CD4-positive, alpha-beta T cell treated with Interleukin-4 for 4 hours (primary cell): ENCODE data around the gene SLC17A7.

Experiments used
- DNase-seq: peaks from one replicate; pipeline ENCODE4 v3.0.0-alpha.2; 2020

SLC17A7 gene

DNA sequence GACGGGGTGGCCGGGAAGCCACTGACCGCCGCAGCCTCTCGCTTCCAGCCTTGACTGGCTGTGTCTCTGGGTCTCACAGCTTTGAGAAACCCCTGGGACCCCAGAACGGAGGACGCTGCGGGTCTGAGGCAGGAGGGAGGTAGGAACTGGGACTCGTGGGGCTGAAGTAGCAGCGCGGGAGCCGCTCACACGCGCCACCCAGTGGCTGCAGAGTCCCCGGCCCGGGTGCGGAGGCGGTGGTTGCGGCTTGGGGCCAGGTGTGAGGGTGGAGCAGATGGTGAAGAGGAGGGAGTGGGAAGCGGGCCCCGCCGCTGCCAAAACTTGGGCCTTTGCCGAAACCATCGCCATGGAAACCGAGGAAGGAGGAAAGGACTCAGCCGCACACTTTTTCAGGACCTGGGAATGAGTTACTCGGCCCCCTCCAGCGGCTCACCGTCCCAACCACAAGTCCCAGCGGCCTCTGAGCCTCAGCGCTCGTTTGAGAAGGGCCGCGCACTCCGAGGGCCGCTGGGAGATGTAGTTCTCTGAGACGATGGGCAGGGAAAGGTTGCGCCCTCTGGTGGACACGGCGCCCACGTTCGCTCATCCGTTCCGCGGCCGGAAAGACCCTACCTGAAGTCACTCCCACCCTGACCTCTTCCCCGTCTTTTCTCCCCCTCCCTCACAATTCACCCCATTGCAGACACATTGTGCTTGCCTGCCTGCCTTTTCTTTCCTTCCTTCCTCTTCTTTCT, 2.2 kb upstream of the SLC17A7 start:
- DNase-seq: peak; percentile 92

DNA sequence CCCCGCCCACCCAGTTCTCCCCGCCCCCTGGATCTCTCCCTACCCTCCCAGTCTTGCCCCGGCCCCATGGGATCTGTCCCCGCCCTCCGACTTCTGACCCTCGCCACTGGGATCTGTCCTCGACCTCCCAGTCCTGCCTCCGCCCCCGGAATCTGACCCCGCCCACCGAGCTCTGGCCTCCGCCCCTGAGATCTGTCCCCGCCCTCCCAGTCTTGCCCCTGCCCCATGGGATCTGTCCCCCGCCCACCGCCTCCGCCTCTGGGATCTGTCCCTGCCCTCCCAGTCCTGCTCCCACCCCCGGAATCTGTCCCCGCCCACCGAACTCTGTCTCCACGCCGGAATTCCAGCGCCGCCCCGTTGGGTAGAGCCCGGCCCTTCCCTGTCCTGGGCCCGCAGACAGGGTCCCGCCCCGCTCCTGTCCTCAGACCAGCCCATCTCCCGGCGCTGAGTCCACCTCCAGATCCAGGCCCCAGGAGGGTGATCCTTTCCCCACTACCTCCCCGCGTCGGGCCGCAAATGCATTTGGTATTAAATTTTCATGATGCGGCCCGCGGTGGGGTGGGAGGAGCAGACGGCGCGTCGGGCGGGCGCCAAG, 1.5 kb upstream of the SLC17A7 start:
- no peak for DNase-seq

DNA sequence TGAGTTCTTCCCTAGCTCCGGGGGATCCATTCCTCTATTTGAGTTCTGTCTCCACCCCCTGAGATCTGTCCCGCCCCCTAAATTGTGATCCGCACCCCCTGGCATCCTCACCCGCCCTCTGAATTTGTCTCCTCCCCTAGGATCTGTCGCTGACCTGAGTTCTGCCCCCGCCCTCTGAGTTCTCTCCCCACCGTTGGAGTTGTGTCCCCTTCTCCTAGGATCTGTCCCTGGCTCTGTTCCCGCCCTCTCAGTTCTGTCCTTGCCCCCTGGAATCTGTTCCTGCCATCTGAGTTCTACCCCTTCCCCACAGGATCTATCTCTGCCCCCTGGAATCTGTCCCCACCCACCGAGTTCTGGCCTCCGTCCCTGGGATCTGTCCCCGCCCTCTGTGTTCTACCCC, 1.0 kb upstream of the SLC17A7 start:
- no peak for DNase-seq

DNA sequence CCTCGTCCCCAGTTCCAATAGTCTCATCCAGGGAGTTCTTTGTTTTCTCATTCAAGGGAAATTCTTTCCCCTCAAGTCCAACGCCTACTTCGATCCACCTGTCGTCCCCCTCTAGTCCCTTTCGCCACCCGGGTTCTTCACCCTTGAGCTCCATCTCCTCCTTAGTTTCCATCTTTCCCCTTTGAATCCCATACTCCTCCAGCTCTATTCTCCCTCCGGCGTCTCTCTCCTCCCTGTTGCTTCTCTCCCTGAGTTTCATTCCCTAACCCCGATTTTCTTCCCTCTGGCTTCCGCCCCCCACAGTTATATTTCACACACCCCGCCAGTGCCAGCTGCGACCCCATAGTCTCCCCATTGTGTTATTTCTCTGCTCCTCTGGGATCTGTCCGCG, 628 bp upstream of the SLC17A7 start:
- no peak for DNase-seq

DNA sequence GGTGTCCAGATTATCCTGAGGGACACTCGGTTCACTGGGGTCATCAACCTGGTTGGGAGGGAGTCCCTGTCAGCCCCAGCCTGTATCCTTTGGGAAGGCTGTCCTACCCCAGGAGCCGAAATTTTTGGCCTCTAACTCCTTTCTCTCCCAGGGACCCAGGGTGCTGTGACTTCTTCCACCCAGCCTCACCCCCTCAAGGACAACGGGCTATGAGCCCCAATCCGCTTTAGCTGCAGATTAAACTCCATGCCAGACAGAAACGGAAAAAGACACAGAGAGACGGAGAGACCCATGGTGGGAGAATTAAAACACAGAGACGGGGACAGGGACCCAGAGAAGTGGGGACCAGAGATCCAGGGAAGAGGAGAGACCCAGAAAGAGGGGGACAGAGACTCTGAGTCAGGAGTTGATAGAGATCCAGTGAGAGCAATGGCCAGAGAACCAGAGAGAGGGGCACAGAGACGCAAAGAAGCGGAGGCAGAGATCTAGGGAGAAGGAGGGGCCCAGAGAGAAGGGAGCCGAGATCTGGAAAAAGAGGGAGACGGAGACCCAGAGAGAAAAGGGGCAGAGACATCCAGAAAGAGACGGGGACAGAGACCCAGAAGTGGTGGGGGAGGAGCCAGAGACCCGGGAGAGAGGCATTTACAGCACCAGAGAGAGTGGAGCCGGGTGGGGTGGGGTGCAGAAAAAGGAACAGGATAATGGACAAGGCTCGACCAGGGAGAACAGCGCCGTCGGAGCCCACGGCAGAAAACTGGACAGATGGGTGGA, 703 bp downstream of the SLC17A7 start:
- no peak for DNase-seq

DNA sequence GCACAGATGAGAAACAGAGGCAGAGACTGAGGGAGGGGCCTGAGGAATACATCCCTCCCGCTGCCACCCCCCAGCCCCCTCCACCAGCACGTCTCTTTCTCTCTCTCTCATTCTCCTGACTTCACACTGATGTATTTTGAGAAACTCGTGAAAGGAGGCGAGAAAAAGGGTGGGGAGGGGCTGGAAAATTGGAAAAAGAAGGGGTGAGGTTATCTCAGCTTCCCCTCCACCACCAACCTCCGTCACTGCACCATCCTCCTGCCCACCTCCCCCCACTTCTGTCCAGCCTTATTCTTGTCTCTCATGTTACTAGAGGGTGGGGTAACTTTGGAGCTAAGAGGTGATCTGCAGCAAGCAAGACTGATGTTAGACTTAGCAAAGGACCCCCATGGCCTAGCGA, 1.5 kb downstream of the SLC17A7 start:
- DNase-seq: no peak

DNA sequence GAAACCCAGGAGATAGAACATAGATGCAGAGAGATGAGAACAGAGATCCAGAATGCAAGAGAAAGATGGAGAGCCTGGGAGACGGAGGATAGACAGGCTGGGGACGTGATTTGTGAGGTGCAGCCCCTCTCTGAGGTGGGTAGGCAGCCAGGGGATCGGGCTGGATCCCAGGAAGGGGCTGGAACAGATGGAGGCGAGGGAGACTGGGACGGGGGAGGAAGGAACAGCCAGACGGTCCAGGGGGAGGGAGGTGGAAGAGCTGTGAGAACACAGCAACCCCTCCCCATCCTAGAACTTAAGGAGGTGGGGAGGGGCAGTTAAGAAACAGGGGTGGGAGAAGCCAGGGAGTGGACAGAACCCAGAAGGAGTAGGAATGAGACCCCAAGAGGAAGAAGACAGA, 3.1 kb downstream of the SLC17A7 start:
- no peak for DNase-seq

DNA sequence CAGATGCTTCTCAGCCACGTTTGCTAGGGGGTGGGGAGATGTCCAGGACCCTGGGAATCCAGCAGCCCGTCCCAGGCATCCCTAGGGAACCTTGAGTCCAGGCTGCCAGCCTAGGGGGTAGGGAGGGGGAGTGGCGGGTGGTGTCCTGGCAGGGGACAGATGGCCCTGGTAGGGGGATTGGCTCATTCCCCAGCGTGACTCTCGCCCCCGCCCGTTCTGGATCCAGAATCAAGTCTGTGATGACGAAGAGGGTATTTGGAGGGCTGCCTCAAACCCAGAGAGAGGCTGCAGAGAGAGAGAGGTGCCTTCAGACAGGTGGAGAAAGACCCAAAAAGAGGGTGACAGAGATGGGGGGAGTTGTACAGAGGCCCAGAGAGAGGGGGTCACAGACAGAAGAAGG, 4.1 kb downstream of the SLC17A7 start:
- DNase-seq: no peak

DNA sequence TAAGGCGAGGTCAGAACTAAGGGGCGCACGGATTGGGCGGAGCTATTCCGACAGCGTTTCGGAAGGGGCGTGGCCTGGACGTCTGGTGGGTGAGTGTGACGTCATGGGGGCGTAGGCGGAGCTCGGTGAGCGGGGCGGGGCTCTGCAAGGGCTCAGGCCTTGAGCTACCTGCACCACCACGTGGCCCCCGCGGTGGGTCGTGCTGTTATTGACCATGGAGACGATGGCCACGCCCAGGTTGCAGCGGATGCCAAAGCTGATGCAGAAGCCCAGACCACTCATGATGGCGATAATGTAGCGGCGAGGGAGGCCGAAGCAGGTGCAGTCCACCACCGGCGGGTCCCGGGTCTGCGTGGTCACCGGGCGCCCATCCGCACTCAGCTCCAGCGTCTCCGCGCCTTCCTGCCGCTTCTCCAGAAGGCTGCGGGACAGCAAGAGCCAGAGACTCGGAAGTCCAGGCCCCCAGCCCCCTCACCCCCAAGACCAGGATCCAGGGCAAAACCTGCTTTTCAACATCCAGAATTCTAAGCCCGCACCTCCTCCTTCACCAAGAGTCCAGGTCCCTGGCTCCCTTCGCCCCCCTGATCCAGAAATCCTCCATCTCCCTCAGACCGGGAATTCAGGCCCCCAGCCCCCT, 4.8 kb downstream of the SLC17A7 start:
- DNase-seq: no peak

DNA sequence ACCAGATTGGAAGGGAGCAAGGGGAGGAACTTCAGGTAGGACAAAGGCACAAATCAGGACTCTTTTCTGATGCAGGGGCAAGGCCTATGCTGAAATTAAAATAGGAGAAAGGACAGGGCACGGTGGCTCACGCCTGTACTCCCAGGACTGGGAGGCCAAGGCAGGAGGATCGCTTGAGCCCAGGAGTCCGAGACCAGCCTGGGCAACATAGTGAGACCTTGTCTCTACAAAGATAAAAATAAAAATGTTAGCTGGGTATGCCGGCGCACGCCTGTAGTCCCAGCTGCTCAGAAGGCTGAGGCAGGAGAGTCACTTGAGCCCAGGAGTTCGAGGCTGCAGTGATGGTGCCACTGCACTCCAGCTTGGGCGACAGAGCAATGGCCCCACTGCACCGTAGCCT, 5.7 kb downstream of the SLC17A7 start:
- no peak for DNase-seq

DNA sequence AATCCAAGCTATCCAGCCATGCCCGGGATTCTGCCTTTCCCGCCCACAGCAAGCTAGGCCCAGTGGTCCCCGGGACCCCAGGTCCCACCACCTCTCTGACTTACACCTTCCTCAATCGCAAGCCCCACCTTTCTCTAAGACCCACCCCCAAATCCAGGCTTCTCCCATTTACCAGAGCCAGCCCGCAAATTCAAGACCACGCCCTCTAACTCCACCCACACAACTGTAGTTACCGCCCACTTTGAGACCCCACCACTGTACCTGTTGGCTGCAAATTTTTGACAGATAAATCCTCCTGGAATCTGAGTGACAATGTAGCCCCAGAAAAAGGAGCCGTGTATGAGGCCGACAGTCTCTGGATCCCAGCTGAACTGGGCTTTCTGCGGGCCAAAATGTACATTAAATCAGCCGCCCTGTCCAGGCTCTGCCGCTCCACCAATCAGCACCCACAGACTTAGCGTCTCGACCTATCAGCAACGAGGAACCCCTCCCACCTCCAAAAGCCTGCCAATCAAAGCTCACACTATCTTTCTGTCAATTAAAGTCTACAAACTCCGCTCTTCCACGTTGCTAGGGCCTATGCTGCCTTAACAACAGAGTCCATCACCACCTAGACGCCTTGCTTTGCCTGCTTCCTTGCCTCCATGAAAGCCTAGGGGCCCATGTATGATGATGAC, 6.3 kb downstream of the SLC17A7 start:
- no peak for DNase-seq

DNA sequence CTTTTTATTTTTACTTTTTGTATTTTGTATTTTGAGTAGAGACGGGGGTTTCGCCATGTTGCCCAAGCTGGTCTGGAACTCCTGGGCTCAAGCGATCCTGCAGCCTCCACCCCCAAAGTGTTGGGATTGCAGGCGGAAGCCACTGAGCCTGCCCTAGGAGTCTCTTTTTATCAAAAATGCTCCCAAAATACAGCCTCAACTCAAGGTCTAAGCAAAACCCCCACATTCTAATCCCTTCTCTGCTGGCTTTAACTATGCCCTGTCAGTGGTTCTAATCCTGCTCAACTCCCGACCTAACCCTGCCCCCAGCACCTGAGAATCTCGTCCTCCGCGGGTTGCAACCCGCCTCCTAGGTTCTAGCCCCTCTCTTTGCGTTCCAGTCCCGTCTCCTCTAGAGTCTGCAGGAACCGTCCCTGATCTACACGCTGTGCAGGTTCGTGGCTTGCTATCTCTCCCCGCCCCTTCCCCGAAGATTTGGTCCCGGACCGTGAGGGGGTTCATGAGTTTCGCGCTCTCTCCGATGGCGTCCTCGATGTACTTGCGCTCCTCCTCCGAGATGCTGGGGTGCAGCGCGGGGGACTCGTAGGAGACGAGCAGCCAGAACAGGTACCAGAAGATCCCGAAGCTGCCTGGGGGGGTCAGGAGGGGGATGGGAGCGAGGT, 8.0 kb downstream of the SLC17A7 start:
- no peak for DNase-seq

DNA sequence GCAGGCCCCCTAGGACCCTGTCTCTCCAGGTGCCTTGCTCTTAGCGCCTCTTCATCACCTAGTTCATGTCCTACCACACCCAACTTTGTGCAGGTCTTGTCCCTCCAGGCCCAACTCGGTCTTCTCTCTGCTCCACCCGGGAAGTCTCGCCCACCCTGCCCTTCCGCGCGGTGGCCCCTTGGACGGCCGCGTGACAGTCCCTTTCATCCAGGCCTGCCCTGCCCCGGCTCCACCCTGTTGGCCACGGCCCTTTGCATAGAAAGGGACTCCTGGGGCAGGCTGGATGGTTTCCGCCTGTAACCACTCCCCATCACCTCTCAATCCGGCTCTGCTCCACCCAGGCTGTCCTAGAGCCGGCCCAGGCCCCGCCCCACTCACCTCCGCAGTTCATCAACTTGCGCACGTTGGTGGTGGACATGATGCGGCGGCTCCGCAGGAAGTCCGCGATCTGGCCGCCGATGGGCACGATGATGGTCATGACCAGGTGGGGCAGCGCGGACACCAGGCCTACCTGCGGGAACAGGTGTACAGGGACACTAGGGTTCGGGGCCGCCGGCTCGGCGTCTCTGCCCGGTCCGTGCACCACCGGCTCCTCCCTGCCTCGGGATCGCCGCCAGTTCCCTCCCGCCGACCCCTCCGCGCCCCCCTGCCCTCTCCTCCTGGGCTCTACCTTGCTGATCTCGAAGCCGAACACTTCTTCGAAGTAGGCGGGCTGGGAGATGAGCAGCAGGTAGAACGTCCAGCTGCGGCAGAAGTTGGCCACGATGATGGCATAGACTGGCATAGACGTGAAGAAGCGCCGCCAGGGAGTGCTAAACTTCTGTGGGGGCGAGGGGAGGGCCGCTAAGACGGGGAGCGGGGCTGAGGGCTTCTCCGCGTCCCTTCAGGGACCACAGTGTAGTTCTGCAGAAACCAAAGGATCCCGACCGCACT, 8.9 kb downstream of the SLC17A7 start:
- no peak for DNase-seq

DNA sequence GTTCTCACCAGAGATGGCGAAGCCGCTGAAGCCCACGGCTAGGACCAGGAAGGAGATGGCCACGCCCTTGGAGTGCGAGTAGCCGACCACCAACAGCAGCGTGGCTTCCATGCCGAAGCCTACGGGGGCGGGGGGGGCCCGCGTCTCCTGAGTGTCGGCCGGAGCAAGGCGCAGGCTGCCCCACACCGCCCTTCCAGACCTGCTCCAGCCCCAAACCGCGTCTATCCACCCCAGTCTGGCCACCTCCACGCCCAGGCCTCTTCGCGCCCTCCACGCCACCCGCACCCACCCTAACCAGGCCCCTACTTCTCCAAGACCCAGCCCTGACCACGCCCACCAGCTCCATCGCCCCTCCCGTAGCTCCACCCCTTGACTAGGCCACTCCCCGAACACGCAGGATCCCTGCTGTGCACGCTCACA, 10.0 kb downstream of the SLC17A7 start:
- no peak for DNase-seq

DNA sequence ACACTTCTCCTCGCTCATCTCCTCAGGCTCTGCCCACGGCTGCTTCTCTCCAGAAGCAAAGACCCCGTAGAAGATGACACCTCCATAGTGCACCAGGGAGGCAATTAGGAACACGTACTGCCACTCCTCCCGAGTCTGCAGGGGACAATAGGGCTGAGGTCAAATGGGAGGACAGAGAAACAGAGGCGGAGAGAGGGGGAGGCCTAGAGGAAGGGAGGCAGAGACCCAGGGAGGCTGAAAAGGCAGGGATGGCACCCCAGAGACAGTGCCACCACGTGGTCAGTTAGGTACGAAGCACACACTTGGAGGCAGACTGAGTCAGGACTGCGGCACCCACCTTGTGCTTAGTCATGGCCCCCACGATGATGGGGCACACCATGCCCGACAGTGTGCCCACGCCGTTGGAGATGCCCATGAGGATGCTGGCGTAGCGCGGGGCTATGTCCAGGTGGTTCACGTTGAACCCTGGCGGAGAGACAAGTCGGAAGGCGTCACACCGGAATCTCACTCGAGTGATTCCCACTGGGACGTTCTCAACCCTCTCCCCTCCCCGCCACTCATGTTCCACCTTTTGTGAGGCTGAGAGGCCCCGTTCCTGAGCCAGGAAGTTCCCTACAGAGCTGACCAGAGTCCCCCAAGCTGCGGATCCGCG, 10.5 kb downstream of the SLC17A7 start:
- no peak for DNase-seq

DNA sequence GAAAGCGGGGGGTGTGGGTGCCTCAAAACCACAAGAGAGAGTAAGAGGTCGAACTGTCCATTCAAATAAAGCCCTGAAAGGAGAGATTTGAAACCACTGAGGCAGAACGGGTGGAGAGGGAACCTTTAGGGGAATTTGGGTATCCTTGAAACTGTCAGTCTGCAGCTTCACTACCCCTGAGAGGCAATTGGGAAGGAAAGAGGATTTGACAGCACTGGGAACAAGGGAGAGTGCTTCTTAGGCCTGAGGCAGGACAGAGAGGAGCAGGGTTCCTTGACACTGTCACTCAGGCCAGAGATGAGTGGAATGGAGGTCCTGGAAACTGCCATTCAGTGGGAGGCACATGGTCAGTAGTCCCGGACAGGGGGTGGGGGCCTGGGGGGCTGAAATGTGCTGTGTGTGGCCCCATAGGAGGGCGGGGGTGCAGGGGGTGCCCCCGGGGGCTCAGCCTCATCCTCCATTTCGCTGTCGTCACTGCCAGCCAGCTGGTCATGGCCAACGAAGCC, 11.1 kb downstream of the SLC17A7 start:
- DNase-seq: no peak

DNA sequence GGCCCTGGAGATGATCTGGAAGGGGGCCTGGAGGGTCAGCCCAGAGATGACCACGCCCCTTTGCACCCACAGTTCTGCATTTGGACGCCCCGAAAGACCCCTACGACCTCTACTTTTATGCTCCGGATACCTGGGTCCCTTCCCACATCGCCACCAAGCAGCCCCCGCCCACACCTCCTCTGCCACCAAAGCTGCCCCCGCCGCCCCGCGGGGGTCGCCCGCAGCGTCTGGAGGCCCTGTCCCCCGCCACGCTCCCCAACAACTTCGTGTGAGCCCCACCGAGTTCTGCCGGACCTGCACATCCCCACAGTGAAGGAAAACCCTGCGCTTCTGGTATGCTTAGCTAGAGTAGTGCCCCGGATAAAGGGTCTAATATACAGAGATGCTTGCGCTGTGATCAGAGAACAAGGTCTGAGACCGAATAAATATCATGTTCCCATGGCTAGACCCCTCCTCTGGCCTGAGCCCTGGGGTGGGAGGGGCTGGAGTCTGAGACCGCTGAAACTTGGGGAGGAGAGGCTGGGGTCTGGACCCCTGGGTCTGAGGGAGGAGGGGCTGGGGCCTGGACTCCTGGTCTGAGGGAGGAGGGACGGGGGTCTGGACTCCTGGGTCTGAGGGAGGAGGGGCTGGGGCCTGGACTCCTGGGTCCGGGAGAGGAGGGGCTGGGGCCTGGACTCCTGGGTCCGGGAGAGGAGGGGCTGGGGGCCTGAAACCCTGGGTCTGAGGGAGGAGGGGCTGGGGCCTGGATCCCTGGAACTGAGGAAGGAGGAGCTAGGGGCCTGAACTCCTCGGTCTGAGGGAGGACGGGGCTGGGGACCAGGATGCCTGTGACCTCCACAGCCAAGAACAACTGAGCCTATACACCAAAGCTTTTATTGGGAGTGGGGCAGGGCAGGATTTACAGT, 12.5 kb downstream of the SLC17A7 start:
- no peak for DNase-seq

DNA sequence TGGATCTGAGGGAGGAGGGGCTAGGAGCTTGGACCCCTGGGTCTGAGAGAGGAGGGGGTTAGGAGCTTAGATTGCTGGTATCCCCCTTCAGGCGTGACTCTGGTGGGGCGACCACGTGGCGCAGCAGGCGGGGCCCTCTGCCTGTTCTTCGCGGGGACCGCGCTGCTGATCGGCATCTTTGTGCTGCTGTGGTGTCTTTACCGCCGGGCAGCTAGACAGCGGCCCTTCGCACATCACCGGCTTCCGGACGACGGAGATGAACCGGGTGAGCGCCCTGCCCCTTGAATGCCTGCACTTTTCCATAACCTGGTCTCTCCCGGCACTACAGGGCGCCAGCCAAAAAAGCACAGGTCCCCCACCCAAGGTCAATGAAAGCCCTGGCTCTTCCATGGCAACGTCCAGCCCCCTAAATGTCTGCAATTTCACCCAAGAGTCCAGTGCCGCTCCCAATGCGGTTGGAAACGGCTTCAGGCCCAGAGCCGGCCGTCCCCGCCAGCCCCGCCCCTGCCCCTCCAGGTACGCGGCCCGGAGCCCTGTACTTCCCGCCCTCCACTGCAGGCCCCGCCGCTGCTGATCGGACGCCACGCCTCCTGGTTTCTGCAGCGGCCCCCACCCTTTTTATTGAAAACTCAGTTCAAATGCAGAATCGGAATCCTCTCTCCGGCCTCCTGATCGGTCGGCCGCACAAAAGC, 13.3 kb downstream of the SLC17A7 start:
- no peak for DNase-seq

DNA sequence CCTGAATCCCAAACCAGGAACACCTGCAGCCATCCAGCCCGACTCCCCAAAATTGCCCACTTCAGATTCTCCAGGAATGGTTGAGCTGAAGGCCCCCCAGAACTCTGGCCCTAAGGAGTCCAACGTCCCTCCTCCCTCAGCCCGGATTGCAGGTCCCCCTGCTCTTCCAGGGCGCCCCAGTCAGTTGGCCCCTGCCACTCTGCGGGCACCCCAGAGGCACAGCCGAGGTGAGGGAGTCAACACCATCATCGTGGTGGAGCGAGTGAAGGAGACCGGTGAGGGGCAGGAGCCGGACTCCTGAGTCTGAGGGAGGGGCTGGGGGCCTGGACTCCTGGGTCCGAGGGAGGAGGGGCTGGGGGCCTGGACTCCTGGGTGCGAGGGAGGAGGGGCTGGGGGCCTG, 14.0 kb downstream of the SLC17A7 start:
- DNase-seq: no peak
